Heart left ventricle (tissue), 16 donors: ENCODE measurements around the gene RYR3. TPM values are rescaled to one million over a fixed set of nuclear protein-coding genes. Genes with fewer than 3 reads are reported as not detected.

Experiments used
- ATAC-seq, 4 donors: fragments of 200-7000 bp; cut with Tn5 transposase; one replicate each; pipeline ENCODE4 v1.9.1; 2020 to 2022; ENCODE audit warnings: moderate library complexity in 4 of 4, mild to moderate bottlenecking in 3 of 4, moderate number of reproducible peaks in 1 of 4
- DNase-seq, 5 donors: peaks; one replicate each; pipeline ENCODE4 v3.0.0-alpha.2; 2020
- H3K27ac ChIP-seq, 12 donors: fragments of 200-600 bp; sonication (generic) in 4 of 12; one replicate each; pipeline versions ENCODE4 v1.5.0 to v1.8.0; 2016 to 2022; ENCODE audit warnings: mild to moderate bottlenecking in 2 of 12
- H3K27me3 ChIP-seq, 9 donors: fragments of 200-600 bp; sonication (generic) in 2 of 9; one replicate each; pipeline versions ENCODE4 v1.5.1 to v1.8.0; 2016 to 2022; ENCODE audit warnings: mild to moderate bottlenecking in 3 of 9
- H3K36me3 ChIP-seq, 9 donors: fragments of 200-600 bp; sonication (generic) in 2 of 9; one replicate each; pipeline versions ENCODE4 v1.5.0 to v1.8.0; 2018 to 2022; ENCODE audit warnings: mild to moderate bottlenecking in 2 of 9
- H3K4me1 ChIP-seq, 12 donors: fragments of 200-600 bp; sonication (generic) in 4 of 12; one replicate each; pipeline versions ENCODE4 v1.5.0 to v1.8.0; 2016 to 2022; ENCODE audit warnings: mild to moderate bottlenecking in 3 of 12
- H3K4me3 ChIP-seq, 12 donors: fragments of 200-600 bp; sonication (generic) in 4 of 12; one replicate each; pipeline versions ENCODE4 v1.5.0 to v1.8.0; 2017 to 2022; ENCODE audit warnings: mild to moderate bottlenecking in 9 of 12, moderate library complexity in 4 of 12
- H3K9me3 ChIP-seq, 12 donors: fragments of 200-600 bp; sonication (generic) in 4 of 12; one replicate each; pipeline versions ENCODE4 v1.5.0 to v1.8.0; 2016 to 2022; ENCODE audit warnings: mild to moderate bottlenecking in 1 of 12
- POLR2A ChIP-seq, 2 donors: fragments of 450-650 bp; IDR thresholded peaks; one replicate each; pipeline ENCODE4 v1.6.1; 2017; ENCODE audit warnings: antibody characterized with exemption in 2 of 2, mild to moderate bottlenecking in 2 of 2, moderate library complexity in 2 of 2
- WGBS, 4 donors: extraction: QIAGEN DNeasy Blood & Tissue Kit in 2 of 4; methylation state at CpG; one replicate each; pipeline versions ENCODE4 v1.1.5 to v1.1.7; 2013 to 2018; 5-methylcytosine and 5-hydroxymethylcytosine counted together
- intact Hi-C, 10 donors: fragments of 100-400 bp; cut with DNase I; formaldehyde crosslinking; loops; one replicate each; pipeline versions ENCODE4 v1.11.1 to v1.14.2; 2022
- polyA plus RNA-seq, 2 donors: library from polyadenylated mRNA; stranded (reverse); fragments of 200-250 nt; gene quantifications; one replicate each; pipeline ENCODE4 v1.2.3, GENCODE V29; 2013
- total RNA-seq, 9 donors: library from RNA; depleted of rRNA in 2 of 9; stranded (reverse); fragments of >200 nt in 2 of 9; fragmentation: NEBNext Ultra II Directional in 3 of 9; extraction: Animal tissue kit (Norgen Biotek cat#: 25700) in 3 of 9; gene quantifications; one replicate each; pipeline versions ENCODE4 v1.1.0 to v1.2.4, GENCODE V29; 2016 to 2023
- TF ChIP-seq, protein P1 (sequence below), 12 donors: fragments of 200-600 bp; sonication (generic) in 4 of 12; IDR thresholded peaks; one replicate each; pipeline versions ENCODE4 v1.5.0 to v1.8.0; 2018 to 2022; ENCODE audit warnings: antibody characterized with exemption in 12 of 12, mild to moderate bottlenecking in 5 of 12
- donor health status: ischemic (EF 13 %, LVEDD 7.1; RV severe dilation, severe dysfunction).
- donor health status: healthy with polysubstance abuse.
- donor health status: DM: no; HTN: yes; CAD: no.
- donor health status: DM: no; HTN: no; CAD: no.
- donor health status: ischemic (EF 25% LVEDD 6.9; RV normal size, moderate dysfunction).
- donor health status: ischemic (EF 25% LVEDD 5.7; RV mildly dilated, moderate dysfunction).
- donor health status: healthy.
- donor health status: DM: yes; HTN: yes; CAD: no.
- donor health status: ischemic (EF 35%, LVEDD 5.7; RV mildly dilated, moderate dysfunction).
- donor health status: nonischemic (EF 11% LVEDD 7.7; RV severe dilation, severe dysfunction).
- donor health status: DM: yes; HTN: yes; CAD: no.
- donor health status: PGD.
- donor health status: ischemic (EF 29% LVEDD 5.4; RV normal size, mild dysfunction).
- donor health status: nonischemic (EF 23%, LVEDD 6.1; RV moderate dilation, normal function).

The RYR3 gene
- total and polyA plus RNA-seq, 11 donors = 0.01 to 0.35 (median 0.23) TPM; not detected in 2

DNA sequence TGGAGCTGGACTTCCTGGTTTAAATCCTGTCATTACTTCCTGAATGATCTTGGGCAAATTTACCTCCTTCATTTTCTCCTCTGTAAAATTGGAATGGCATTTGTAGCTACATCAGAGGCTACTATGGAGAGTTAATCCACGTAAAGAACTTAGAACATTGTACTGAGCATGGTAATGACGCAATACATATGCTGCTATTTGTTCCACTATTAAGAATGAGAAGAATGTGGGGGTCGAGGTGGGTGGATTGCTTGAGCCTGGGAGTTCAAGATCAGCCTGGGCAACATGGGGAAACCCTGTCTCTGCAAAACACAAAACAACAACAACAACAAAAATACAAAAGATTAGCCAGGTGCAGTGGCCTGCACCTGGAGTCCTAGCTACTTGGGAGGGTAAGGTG, 250.6 kb downstream of the RYR3 start:
- ATAC-seq = no peak
- H3K27me3 ChIP-seq = no peaks in the 10 kb centered on the region
- 43 to 57% (median 47%) methylated on average over 3 of the region's 3 CpGs for WGBS, 4 donors

DNA sequence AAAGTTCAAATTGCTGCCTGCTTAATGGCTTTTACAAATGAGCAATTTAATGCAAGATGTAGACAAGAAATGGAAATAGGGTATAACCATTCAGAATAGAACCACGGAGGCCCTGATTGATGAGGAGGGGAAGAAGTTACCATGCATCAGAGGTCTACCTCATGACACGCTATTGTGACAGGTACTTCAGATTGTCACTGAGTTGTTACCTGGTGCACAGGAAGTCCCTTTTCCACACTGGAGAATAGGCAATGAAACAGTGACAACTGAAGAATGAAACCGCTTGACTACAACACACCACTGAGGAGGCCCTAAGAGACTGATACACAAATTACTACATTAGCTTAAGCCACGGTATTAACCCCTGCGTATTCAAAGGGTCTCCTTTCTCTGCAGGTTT, 251.2 kb downstream of the RYR3 start:
- intact Hi-C loops = no loop called here
- Histone ChIP-seq H3K27me3 (no peaks in the 10 kb centered on the region), H3K4me3 (no peak overlapping the region), H3K4me1 (no peaks in the 10 kb centered on the region), H3K27ac (no peak overlapping the region), H3K9me3 (peaks cover 0 to 9% (median 0%) of the 10 kb centered on the region in 12 donors), H3K36me3 (no peaks in the 10 kb centered on the region)
- WGBS, 4 donors = 84% methylated on average over 5 of the region's 5 CpGs
- TF ChIP-seq POLR2A (IDR thresholded peaks at IDR 0.05) = no peak
- TF ChIP-seq, protein P1, sequence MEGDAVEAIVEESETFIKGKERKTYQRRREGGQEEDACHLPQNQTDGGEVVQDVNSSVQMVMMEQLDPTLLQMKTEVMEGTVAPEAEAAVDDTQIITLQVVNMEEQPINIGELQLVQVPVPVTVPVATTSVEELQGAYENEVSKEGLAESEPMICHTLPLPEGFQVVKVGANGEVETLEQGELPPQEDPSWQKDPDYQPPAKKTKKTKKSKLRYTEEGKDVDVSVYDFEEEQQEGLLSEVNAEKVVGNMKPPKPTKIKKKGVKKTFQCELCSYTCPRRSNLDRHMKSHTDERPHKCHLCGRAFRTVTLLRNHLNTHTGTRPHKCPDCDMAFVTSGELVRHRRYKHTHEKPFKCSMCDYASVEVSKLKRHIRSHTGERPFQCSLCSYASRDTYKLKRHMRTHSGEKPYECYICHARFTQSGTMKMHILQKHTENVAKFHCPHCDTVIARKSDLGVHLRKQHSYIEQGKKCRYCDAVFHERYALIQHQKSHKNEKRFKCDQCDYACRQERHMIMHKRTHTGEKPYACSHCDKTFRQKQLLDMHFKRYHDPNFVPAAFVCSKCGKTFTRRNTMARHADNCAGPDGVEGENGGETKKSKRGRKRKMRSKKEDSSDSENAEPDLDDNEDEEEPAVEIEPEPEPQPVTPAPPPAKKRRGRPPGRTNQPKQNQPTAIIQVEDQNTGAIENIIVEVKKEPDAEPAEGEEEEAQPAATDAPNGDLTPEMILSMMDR (IDR thresholded peaks at IDR 0.05) = no peak
- ATAC-seq = no peak
- no peak for DNase-seq

More for the DNA sequence above, 250.6 kb downstream of the RYR3 start:
- Histone ChIP-seq H3K36me3 (no peaks in the 10 kb centered on the region), H3K4me3 (no peak overlapping the region), H3K9me3 (peaks cover 0 to 9% (median 0%) of the 10 kb centered on the region in 12 donors), H3K4me1 (no peaks in the 10 kb centered on the region), H3K27ac (no peak overlapping the region)
- intact Hi-C loops = no loop called here
- no peak for TF ChIP-seq POLR2A (IDR thresholded peaks at IDR 0.05)
- TF ChIP-seq, protein P1 (IDR thresholded peaks at IDR 0.05) = no peak
- no peak for DNase-seq

DNA sequence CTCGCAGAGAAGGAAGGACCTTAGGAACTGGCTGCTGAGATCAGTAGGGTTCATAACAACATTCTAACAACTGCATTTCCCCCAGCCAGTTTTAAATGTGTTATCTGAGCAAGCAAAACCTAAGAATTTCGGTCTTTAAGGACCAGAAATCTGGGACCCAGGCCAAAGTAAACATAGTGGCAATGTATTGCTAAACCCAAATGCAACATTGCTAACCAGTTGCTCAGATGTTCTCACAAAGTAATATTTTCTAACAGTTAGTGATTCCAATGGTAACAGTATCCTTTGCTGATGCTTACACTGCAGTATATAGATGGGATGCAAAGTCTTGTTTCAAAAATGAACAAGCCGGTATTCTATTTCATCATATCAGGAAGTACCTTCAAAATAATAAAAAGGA, 254.3 kb downstream of the RYR3 start:
- Histone ChIP-seq H3K4me1 (no peaks in the 10 kb centered on the region), H3K27ac (no peak overlapping the region), H3K36me3 (no peaks in the 10 kb centered on the region), H3K27me3 (no peaks in the 10 kb centered on the region), H3K4me3 (no peak overlapping the region), H3K9me3 (peaks cover 0 to 9% (median 0%) of the 10 kb centered on the region in 12 donors)
- WGBS, 4 donors = 48 to 54% (median 52%) methylated on average over 3 of the region's 3 CpGs
- TF ChIP-seq, protein P1 (IDR thresholded peaks at IDR 0.05) = no peak
- TF ChIP-seq POLR2A (IDR thresholded peaks at IDR 0.05) = no peak
- ATAC-seq (no peak), DNase-seq (no peak)
- intact Hi-C loops = no loop called here

DNA sequence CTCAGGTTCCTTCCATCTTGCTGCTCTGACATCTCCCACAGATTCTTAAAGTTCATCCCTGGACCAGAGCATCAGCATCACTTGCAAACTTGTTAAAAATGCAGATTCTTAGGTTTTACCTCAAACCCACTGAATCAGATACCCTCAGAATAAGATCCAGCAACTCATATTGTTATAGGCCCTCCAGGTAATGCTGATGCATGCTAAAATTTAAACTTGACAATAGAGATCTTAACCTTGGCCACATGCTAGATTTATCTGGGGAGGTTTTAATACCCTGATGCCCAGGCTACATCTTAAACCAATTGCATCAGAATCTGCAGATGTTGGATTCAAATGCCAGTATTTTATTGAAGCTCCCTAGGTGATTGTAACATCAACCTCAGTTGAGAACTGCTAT, 256.9 kb downstream of the RYR3 start:
- no peak overlapping the region for H3K27ac ChIP-seq
- no peak overlapping the region for H3K4me3 ChIP-seq
- DNase-seq = no peak
- no peak for ATAC-seq
- intact Hi-C loops = no loop called here
- peaks cover 0 to 14% (median 0%) of the 10 kb centered on the region in 12 donors for H3K9me3 ChIP-seq
- H3K4me1 ChIP-seq = no peaks in the 10 kb centered on the region
- H3K27me3 ChIP-seq = no peaks in the 10 kb centered on the region
- TF ChIP-seq, protein P1 (IDR thresholded peaks at IDR 0.05) = no peak
- TF ChIP-seq POLR2A (IDR thresholded peaks at IDR 0.05) = no peak
- no peaks in the 10 kb centered on the region for H3K36me3 ChIP-seq
